H1 (cell line): ENCODE measurements around the gene RING1. TPM values are rescaled to one million over a fixed set of nuclear protein-coding genes. Genes with fewer than 3 reads are reported as not detected.

Source experiments
- CTCF ChIA-PET: fragments of 300-600 bp; sonication (Branson Sonifier 250); formaldehyde crosslinking; loops from one replicate; lab custom pipeline; 2021; ENCODE audit not compliant: partially characterized antibody; lab: Charles Lee
- POLR2A ChIA-PET: fragments of 300-600 bp; sonication (Branson Sonifier 250); formaldehyde crosslinking; loops from one replicate; lab custom pipeline; 2021; ENCODE audit warnings: inconsistent platforms; ENCODE audit not compliant: partially characterized antibody; lab: Charles Lee
- DNase-seq, 2 experiments: peaks; one replicate each; pipeline versions ENCODE4 v3.0.0 to v3.0.0-alpha.2; 2010 to 2022; ENCODE audit warnings: low spot score in 2 of 2, low read depth in 1 of 2, mixed read lengths in 1 of 2
- FAIRE-seq: peaks from 2 replicates; lab custom pipeline; 2011; peaks lifted over from hg19 to GRCh38; lab: Jason Lieb, UNC
- H2AFZ ChIP-seq: 2 replicates; pipeline ENCODE4 v1.8.1; 2012; ENCODE audit warnings: low read length, inconsistent platforms
- H2AK5ac ChIP-seq: 2 replicates; pipeline ENCODE4 v1.6.1; 2013; ENCODE audit warnings: low read depth, low read length
- H2BK120ac ChIP-seq: replicated peaks from 2 replicates; pipeline ENCODE3; 2013; ENCODE audit warnings: low read depth, low read length, inconsistent platforms
- H2BK12ac ChIP-seq: 2 replicates; pipeline ENCODE4 v1.6.1; 2013; ENCODE audit warnings: low read depth, low read length
- H2BK15ac ChIP-seq: 2 replicates; pipeline ENCODE4 v1.6.1; 2013; ENCODE audit warnings: low read length
- H2BK20ac ChIP-seq: 2 replicates; pipeline ENCODE4 v1.6.1; 2013; ENCODE audit warnings: low read length
- H2BK5ac ChIP-seq: 2 replicates; pipeline ENCODE4 v1.6.1; 2013; ENCODE audit warnings: low read depth, low read length
- H3K14ac ChIP-seq: 2 replicates; pipeline ENCODE4 v1.6.1; 2013; ENCODE audit warnings: inconsistent platforms; ENCODE audit not compliant: insufficient read length
- H3K18ac ChIP-seq: 2 replicates; pipeline ENCODE4 v1.6.1; 2013; ENCODE audit warnings: low read length; ENCODE audit errors: extremely low read depth
- H3K23ac ChIP-seq: 2 replicates; pipeline ENCODE4 v1.6.1; 2013; ENCODE audit warnings: inconsistent platforms; ENCODE audit not compliant: insufficient read length
- H3K23me2 ChIP-seq: 2 replicates; pipeline ENCODE4 v1.6.1; 2013; ENCODE audit warnings: low read depth, low read length
- H3K27ac ChIP-seq: 2 replicates; pipeline ENCODE4 v1.6.1; 2011; ENCODE audit warnings: low read depth, low read length, inconsistent platforms
- H3K27me3 ChIP-seq, 4 experiments: replicated peaks in 1 of 4; 1 replicate in 1 of 4; 2 replicates in 3 of 4; pipeline versions ENCODE4 v1.6.1 to v1.8.1; 2011 to 2013; ENCODE audit warnings: low read length in 3 of 4, mild to moderate bottlenecking in 3 of 4, inconsistent platforms in 2 of 4, mixed read lengths in 2 of 4, moderate library complexity in 1 of 4; ENCODE audit not compliant: control insufficient read depth in 3 of 4, insufficient read depth in 3 of 4; ENCODE audit errors: extremely low read depth in 1 of 4
- H3K36me3 ChIP-seq, 4 experiments: 2 replicates each; pipeline versions ENCODE4 v1.6.1 to v1.8.1; 2011 to 2013; ENCODE audit warnings: mild to moderate bottlenecking in 4 of 4, low read length in 3 of 4, moderate library complexity in 2 of 4, control low read depth in 1 of 4, inconsistent platforms in 1 of 4; ENCODE audit not compliant: insufficient read depth in 4 of 4, control insufficient read depth in 2 of 4
- H3K4ac ChIP-seq: replicated peaks from 2 replicates; pipeline ENCODE3; 2013; ENCODE audit warnings: low read length, low read depth, mixed read lengths, inconsistent platforms; ENCODE audit not compliant: insufficient read length
- H3K4me1 ChIP-seq, 4 experiments: replicated peaks in 1 of 4; 1 replicate in 1 of 4; 2 replicates in 3 of 4; pipeline versions ENCODE4 v1.6.1 to v1.8.1; 2011 to 2013; ENCODE audit warnings: low read length in 3 of 4, inconsistent platforms in 2 of 4, mixed read lengths in 1 of 4; ENCODE audit not compliant: insufficient read depth in 4 of 4, control insufficient read depth in 3 of 4
- H3K4me2 ChIP-seq, 2 experiments: 2 replicates each; pipeline versions ENCODE4 v1.6.1 to v1.8.1; 2011 to 2013; ENCODE audit warnings: low read depth in 2 of 2, low read length in 2 of 2, control low read depth in 1 of 2, inconsistent platforms in 1 of 2, mild to moderate bottlenecking in 1 of 2; ENCODE audit not compliant: insufficient read depth in 1 of 2
- H3K4me3 ChIP-seq, 4 experiments: fragments of 200-600, 300-600 bp in 1 of 4; sonication (generic), shearing (Covaris generic), sonication (Bioruptor Twin) in 1 of 4; 2 replicates each; pipeline versions ENCODE4 v1.5.1 to v1.8.1; 2011 to 2016; ENCODE audit warnings: low read length in 4 of 4, low read depth in 3 of 4, control low read depth in 2 of 4, inconsistent platforms in 2 of 4, mild to moderate bottlenecking in 2 of 4, mixed read lengths in 1 of 4, moderate library complexity in 1 of 4; ENCODE audit not compliant: insufficient read depth in 2 of 4; ENCODE audit errors: extremely low read depth in 1 of 4
- H3K56ac ChIP-seq: replicated peaks from 2 replicates; pipeline ENCODE3; 2013; ENCODE audit warnings: low read depth, mild to moderate bottlenecking, mixed read lengths, low read length, inconsistent platforms; ENCODE audit not compliant: insufficient read length
- H3K79me1 ChIP-seq: 2 replicates; pipeline ENCODE4 v1.6.1; 2013; ENCODE audit warnings: low read depth, low read length, control low read depth
- H3K79me2 ChIP-seq, 2 experiments: 2 replicates each; pipeline versions ENCODE4 v1.6.1 to v1.8.1; 2012 to 2013; ENCODE audit warnings: low read length in 2 of 2, mild to moderate bottlenecking in 2 of 2, inconsistent platforms in 1 of 2; ENCODE audit not compliant: insufficient read depth in 2 of 2, control insufficient read depth in 1 of 2
- H3K9ac ChIP-seq, 4 experiments: replicated peaks in 1 of 4; 1 replicate in 1 of 4; 2 replicates in 3 of 4; pipeline versions ENCODE4 v1.6.1 to v1.8.1; 2011 to 2013; ENCODE audit warnings: low read depth in 3 of 4, low read length in 3 of 4, control low read depth in 2 of 4, mild to moderate bottlenecking in 2 of 4, moderate library complexity in 2 of 4, inconsistent platforms in 1 of 4; ENCODE audit errors: extremely low read depth in 1 of 4
- H3K9me3 ChIP-seq, 2 experiments: 2 replicates each; pipeline versions ENCODE4 v1.6.1 to v1.8.1; 2012 to 2013; ENCODE audit warnings: mild to moderate bottlenecking in 2 of 2, moderate library complexity in 2 of 2, control low read depth in 1 of 2, inconsistent platforms in 1 of 2, low read depth in 1 of 2, low read length in 1 of 2, mixed read lengths in 1 of 2; ENCODE audit not compliant: insufficient read depth in 2 of 2
- H4K20me1 ChIP-seq, 2 experiments: replicated peaks in 1 of 2; 2 replicates each; pipeline versions ENCODE3 to v1.8.1; 2011 to 2013; ENCODE audit warnings: inconsistent platforms in 2 of 2, low read length in 2 of 2, mild to moderate bottlenecking in 1 of 2; ENCODE audit not compliant: insufficient read depth in 2 of 2, control insufficient read depth in 1 of 2
- H4K5ac ChIP-seq: 2 replicates; pipeline ENCODE4 v1.6.1; 2013; ENCODE audit warnings: low read length, low read depth, mixed read lengths, inconsistent platforms; ENCODE audit not compliant: insufficient read length
- H4K8ac ChIP-seq: 2 replicates; pipeline ENCODE4 v1.8.0; 2013; ENCODE audit warnings: mild to moderate bottlenecking, moderate library complexity, low read length, inconsistent platforms; ENCODE audit not compliant: insufficient read depth; ENCODE audit errors: extremely low read depth
- H4K91ac ChIP-seq: replicated peaks from 2 replicates; pipeline ENCODE3; 2013; ENCODE audit warnings: low read length, mixed read lengths, inconsistent platforms; ENCODE audit not compliant: insufficient read length
- CBX5 ChIP-seq: fragments of 300-800, 300-1000 bp; sonication (generic); IDR thresholded peaks from 2 replicates; pipeline ENCODE4 v1.7.1; 2016; ENCODE audit warnings: antibody characterized with exemption, low read length, low read depth
- EP300 ChIP-seq, 2 experiments: IDR thresholded peaks; 1 replicate in 1 of 2; 2 replicates in 1 of 2; pipeline ENCODE4 v1.6.1; 2011 to 2012; ENCODE audit warnings: low read depth in 2 of 2, low read length in 2 of 2, mild to moderate bottlenecking in 2 of 2, borderline replicate concordance in 1 of 2, inconsistent platforms in 1 of 2, moderate library complexity in 1 of 2
- EZH2 ChIP-seq: fragments of 200-600 bp; sonication (generic); IDR thresholded peaks from 2 replicates; pipeline ENCODE4 v1.7.1; 2012; ENCODE audit warnings: low read depth, mild to moderate bottlenecking, moderate library complexity, low read length, inconsistent platforms; ENCODE audit not compliant: severe bottlenecking
- GABPA ChIP-seq: IDR thresholded peaks from 2 replicates; pipeline ENCODE4 v1.6.1; 2011; ENCODE audit warnings: mild to moderate bottlenecking, low read length, moderate library complexity, borderline replicate concordance; ENCODE audit not compliant: insufficient read depth
- HDAC2 ChIP-seq, 2 experiments: fragments of 300-600 bp in 1 of 2; sonication (generic) in 1 of 2; IDR thresholded peaks; 2 replicates each; pipeline ENCODE4 v1.6.1; 2011 to 2012; ENCODE audit warnings: low read depth in 2 of 2, low read length in 2 of 2, mild to moderate bottlenecking in 2 of 2, moderate library complexity in 2 of 2, borderline replicate concordance in 1 of 2, inconsistent platforms in 1 of 2
- JUN ChIP-seq: IDR thresholded peaks from 2 replicates; pipeline ENCODE4 v1.6.1; 2011; ENCODE audit warnings: low read depth, mild to moderate bottlenecking, improper control_type of control experiment, low read length
- KDM4A ChIP-seq: IDR thresholded peaks from one replicate; pipeline ENCODE4 v1.7.1; 2012; ENCODE audit warnings: low read depth, mild to moderate bottlenecking, moderate library complexity, low read length, inconsistent platforms; ENCODE audit not compliant: severe bottlenecking
- KDM5A ChIP-seq: fragments of 200-600 bp; IDR thresholded peaks from 2 replicates; pipeline ENCODE4 v1.7.1; 2012; ENCODE audit warnings: mild to moderate bottlenecking, low read length, inconsistent platforms, mixed read lengths
- POLR2A ChIP-seq, 2 experiments: IDR thresholded peaks; 1 replicate in 1 of 2; 2 replicates in 1 of 2; pipeline ENCODE4 v1.6.1; 2011; ENCODE audit warnings: low read depth in 2 of 2, low read length in 2 of 2, mild to moderate bottlenecking in 2 of 2; ENCODE audit errors: control extremely low read depth in 1 of 2
- SAP30 ChIP-seq: fragments of 300-600 bp; sonication (generic); IDR thresholded peaks from 2 replicates; pipeline ENCODE4 v1.7.1; 2012; ENCODE audit warnings: low read length, moderate library complexity, mild to moderate bottlenecking, inconsistent platforms; ENCODE audit not compliant: insufficient read depth, insufficient replicate concordance
- ZNF274 ChIP-seq: IDR thresholded peaks from 2 replicates; pipeline ENCODE4 v1.7.0; 2012; ENCODE audit warnings: low read length, borderline replicate concordance; ENCODE audit errors: extremely low read depth
- WGBS, 2 experiments: shearing (Covaris generic) in 1 of 2; methylation state at CpG; one replicate each; pipeline versions ENCODE4 v1.1.6 to v1.1.7; 2013 to 2015; ENCODE audit warnings: low lambda C conversion rate in 2 of 2, mixed read lengths in 2 of 2, inconsistent platforms in 1 of 2, low coverage in 1 of 2, missing lambda C conversion rate in 1 of 2; ENCODE audit not compliant: insufficient replicate concordance in 2 of 2, insufficient coverage in 1 of 2, insufficient read length in 1 of 2; ENCODE audit errors: extremely low coverage in 1 of 2, missing lambda C conversion rate in 1 of 2; 5-methylcytosine and 5-hydroxymethylcytosine counted together
- polyA plus RNA-seq, 7 experiments: library from polyadenylated mRNA; depleted of rRNA in 3 of 7; stranded (reverse) in 5 of 7; unstranded in 2 of 7; fragments of >200 nt in 5 of 7; fragments of 200-250 nt in 2 of 7; gene quantifications; 1 replicate in 5 of 7; 2 replicates in 1 of 7; 4 replicates in 1 of 7; pipeline versions ENCODE4 v1.2.1 to v1.2.3, GENCODE V29; 2011 to 2013; ENCODE audit warnings: missing spikeins in 2 of 7, mixed read lengths in 2 of 7
- total RNA-seq: library from RNA; stranded (reverse); fragmentation: NEBNext Ultra II Directional; extraction: Animal tissue kit (Norgen Biotek cat#: 25700); gene quantifications from 2 replicates; pipeline ENCODE4 v1.2.1, GENCODE V29; 2021

RING1 gene
- total and polyA plus RNA-seq, 2 of the 8 experiments (the other 6 are each of a cell fraction or from before 2014, with no cell fraction given): 16.4 to 26.0 TPM

- Histone ChIP-seq H3K18ac (no peak overlapping the region), H2BK12ac (no peak overlapping the region), H2BK5ac (no peak overlapping the region), H4K91ac (no peak overlapping the region), H2BK20ac (no peak overlapping the region), H3K79me1 (no peaks in the 10 kb centered on the region), H4K8ac (no peak overlapping the region), H3K27ac (no peak overlapping the region), H3K4me1 (no peaks in the 10 kb centered on the region), H4K5ac (no peak overlapping the region), H3K14ac (no peak overlapping the region), H3K23ac (no peak overlapping the region), H3K27me3 (no peaks in the 10 kb centered on the region), H3K4me3 (no peak overlapping the region), H3K23me2 (no peaks in the 10 kb centered on the region), H2AK5ac (no peak overlapping the region), H3K36me3 (no peaks in the 10 kb centered on the region), H3K9me3 (no peaks in the 10 kb centered on the region), H3K9ac (no peak overlapping the region), H2BK15ac (no peak overlapping the region), H3K79me2 (no peaks in the 10 kb centered on the region; a peak in 1 of 4 replicates), H3K4me2 (no peak overlapping the region), H4K20me1 (peaks cover 0 to 3% of the 10 kb centered on the region in 2 experiments), H2AFZ (no peak overlapping the region), H3K56ac (no peak overlapping the region), H3K4ac (no peak overlapping the region), H2BK120ac (no peak overlapping the region)
- POLR2A ChIA-PET: no interaction called here
- WGBS, 2 experiments: 90% methylated on average over 8 of the region's 10 CpGs; no CpG with 5 or more reads in 1 of the 2 experiments
- no peak for FAIRE-seq
- CTCF ChIA-PET: interaction anchor here (1.3 kb wide), 1 partner anchor 97 kb away, joined by 3 read pairs; no protein-coding TSS in a partner anchor
- no peak for DNase-seq
- TF ChIP-seq HDAC2 (IDR thresholded peaks at IDR 0.05; ENCODE audit: borderline replicate concordance in 1 of 2, low read depth in 2 of 2, low read length in 2 of 2) (no peak), POLR2A (IDR thresholded peaks at IDR 0.05; ENCODE audit: control extremely low read depth in 1 of 2, low read depth in 2 of 2, low read length in 2 of 2) (no peak), KDM5A (no peak), EZH2 (no peak), GABPA (no peak), JUN (no peak), KDM4A (no peak), EP300 (IDR thresholded peaks at IDR 0.05; ENCODE audit: borderline replicate concordance in 1 of 2, low read depth in 2 of 2, low read length in 2 of 2) (no peak), CBX5 (no peak), ZNF274 (no peak), SAP30 (no peak)
These were observed 29.4 kb upstream of the RING1 start for GRCh38 chr6:33178755-33179475.
